ENCODE measurements around the gene VCX3B.
"Not testable (repeated sequence)": the region's sequence is repeated elsewhere in the genome, so short reads cannot be mapped to it uniquely, and the experiment has no call there.

VCX3B gene

GRCh38 chrX:8464530-8464929 is at the start of gene VCX3B:
VCX3B (plus strand) TSS chrX:8464830; CDS start chrX:8465451, 621 bp downstream.
- not testable (repeated sequence) for DNase-seq

GRCh38 chrX:8418301-8418700 is 46.3 kb upstream of the VCX3B start:
- DNase-seq = no peak

GRCh38 chrX:8424912-8425311 is 39.7 kb upstream of the VCX3B start:
- DNase-seq = no peak

GRCh38 chrX:8429692-8430249 is 34.9 kb upstream of the VCX3B start:
- DNase-seq = no peak

GRCh38 chrX:8430444-8430843 is 34.2 kb upstream of the VCX3B start:
- no peak for DNase-seq

- DNase-seq = no peak
Measured at GRCh38 chrX:8432396-8432795, 32.2 kb upstream of the VCX3B start.

GRCh38 chrX:8433109-8434062 is 31.2 kb upstream of the VCX3B start:
- no peak for DNase-seq

- DNase-seq = no peak
Measured at GRCh38 chrX:8447368-8447767, 17.3 kb upstream of the VCX3B start.

GRCh38 chrX:8452343-8452742 is 12.3 kb upstream of the VCX3B start:
- DNase-seq = not testable (repeated sequence)

GRCh38 chrX:8453611-8454010 is 11.0 kb upstream of the VCX3B start:
- no peak for DNase-seq

- no peak for DNase-seq
Measured at GRCh38 chrX:8455557-8455956, 9.1 kb upstream of the VCX3B start.

GRCh38 chrX:8462488-8462887 is 2.1 kb upstream of the VCX3B start:
- DNase-seq = no peak

- peak; percentile 29 to 82 for DNase-seq
Measured at GRCh38 chrX:8484360-8484949, 19.8 kb downstream of the VCX3B start.

- DNase-seq = not testable (repeated sequence)
Measured at GRCh38 chrX:8495036-8495435, 30.4 kb downstream of the VCX3B start.

- no peak for DNase-seq
Measured at GRCh38 chrX:8500203-8500602, 35.6 kb downstream of the VCX3B start.

- not testable (repeated sequence) for DNase-seq
Measured at GRCh38 chrX:8502101-8502500, 37.5 kb downstream of the VCX3B start.

- DNase-seq = no peak
Measured at GRCh38 chrX:8504451-8504850, 39.8 kb downstream of the VCX3B start.

All from NCI-H187 (cell line).